BLaER1 (cell line): ENCODE results near the gene CC2D2A.

ENCODE experiments used
- H3K27ac ChIP-seq: shearing (Covaris generic); formaldehyde crosslinking; 2 replicates; pipeline ENCODE4 v1.8.1; 2022
- H3K27me3 ChIP-seq: shearing (Covaris generic); formaldehyde crosslinking; 2 replicates; pipeline ENCODE4 v1.8.1; 2022
- H3K36me3 ChIP-seq: shearing (Covaris generic); formaldehyde crosslinking; 2 replicates; pipeline ENCODE4 v1.8.1; 2022
- H3K4me1 ChIP-seq: shearing (Covaris generic); formaldehyde crosslinking; 2 replicates; pipeline ENCODE4 v1.8.1; 2022
- H3K4me2 ChIP-seq: shearing (Covaris generic); formaldehyde crosslinking; 2 replicates; pipeline ENCODE4 v1.8.1; 2022
- H3K4me3 ChIP-seq: shearing (Covaris generic); formaldehyde crosslinking; 2 replicates; pipeline ENCODE4 v1.8.1; 2022
- H3K9ac ChIP-seq: shearing (Covaris generic); formaldehyde crosslinking; 2 replicates; pipeline ENCODE4 v1.8.1; 2022
- H3K9me3 ChIP-seq: shearing (Covaris generic); formaldehyde crosslinking; 2 replicates; pipeline ENCODE4 v1.8.1; 2022
- H4K20me1 ChIP-seq: shearing (Covaris generic); formaldehyde crosslinking; 2 replicates; pipeline ENCODE4 v1.8.1; 2022
- Cebpa-rat ChIP-seq: shearing (Covaris generic); IDR thresholded peaks from 2 replicates; pipeline ENCODE4 v1.8.1; 2022

CC2D2A gene

DNA sequence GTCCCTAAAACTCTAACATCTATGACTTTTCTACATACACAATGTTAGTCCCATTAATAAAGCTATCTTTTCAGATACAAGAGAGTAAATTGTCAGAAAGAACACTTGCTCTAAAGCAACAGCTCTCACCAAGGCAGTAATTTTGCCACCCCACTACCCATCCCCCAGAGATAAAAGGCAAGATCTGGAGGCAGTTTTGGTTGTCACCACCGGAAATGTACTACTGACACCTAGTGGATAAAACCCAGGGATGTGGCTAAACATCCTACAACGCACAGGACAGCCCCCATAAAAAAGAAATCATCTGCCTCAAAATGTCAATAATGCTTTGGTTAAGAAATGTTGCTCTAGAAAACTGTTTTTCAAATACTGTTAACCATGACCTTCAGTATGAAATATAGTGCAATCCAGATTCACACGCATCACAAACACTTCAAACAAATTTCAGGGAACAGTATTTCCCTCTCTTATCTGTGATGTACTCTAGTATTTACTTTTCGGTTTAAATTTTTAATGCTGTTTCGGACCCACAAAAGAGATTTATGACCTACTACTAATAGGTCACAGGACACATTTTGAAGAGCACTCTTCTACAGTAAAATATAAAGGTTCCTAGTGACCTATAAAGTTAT, 180.3 kb downstream of the CC2D2A start:
- Histone ChIP-seq H3K4me1 (peaks cover 40% of the 10 kb centered on the region), H3K27me3 (no peaks in the 10 kb centered on the region), H3K9me3 (no peaks in the 10 kb centered on the region; the same call in 1 of the 2 replicates), H3K4me3 (no peak overlapping the region), H3K27ac (no peak overlapping the region), H4K20me1 (peaks cover 94% of the 10 kb centered on the region), H3K9ac (no peak overlapping the region), H3K36me3 (peaks cover 8% of the 10 kb centered on the region; the same call in 1 of the 2 replicates), H3K4me2 (peak overlapping the region; percentile 83; the same call in 1 of the 2 replicates)
- TF ChIP-seq Cebpa-rat = no peak
